Stimulated activated CD8-positive, alpha-beta memory T cell treated with anti-CD3 and anti-CD28 coated beads, Interleukin-4, amount 100 ng/mL, for 24 hours (primary cell): ENCODE data around the gene TMEM179.
"Not testable (repeated sequence)": the region's sequence is repeated elsewhere in the genome, so short reads cannot be mapped to it uniquely, and the experiment has no call there.

Source experiments
- DNase-seq: peaks from one replicate; pipeline ENCODE4 v3.0.0-alpha.2; 2020; ENCODE audit warnings: low read depth

The TMEM179 gene

GRCh38 chr14:104586832-104587620 lies 17.5 kb downstream of the TMEM179 start:
- DNase-seq, result no peak

- no peak for DNase-seq
Measured at GRCh38 chr14:104585966-104586697, 18.4 kb downstream of the TMEM179 start.

DNA sequence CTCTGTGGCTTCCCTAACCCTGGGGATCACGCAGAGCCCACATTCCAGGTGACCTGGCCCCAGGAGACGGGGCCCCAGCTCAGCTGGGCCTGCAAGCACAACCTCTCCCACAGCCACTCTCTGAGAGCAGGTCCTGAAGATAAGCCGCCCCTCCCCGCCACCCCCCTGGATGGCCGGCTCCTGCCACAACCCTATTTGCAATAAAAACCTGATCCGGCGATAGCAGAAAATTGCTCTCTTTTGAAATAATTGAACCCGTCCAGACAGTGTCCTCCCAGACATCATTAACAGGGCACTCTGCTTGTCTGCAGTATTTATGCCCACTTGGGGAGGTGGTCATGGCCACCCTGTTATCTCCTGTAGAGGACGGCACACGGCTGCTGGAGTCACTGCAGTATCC lies 20.0 kb downstream of the TMEM179 start:
- no peak for DNase-seq

DNA sequence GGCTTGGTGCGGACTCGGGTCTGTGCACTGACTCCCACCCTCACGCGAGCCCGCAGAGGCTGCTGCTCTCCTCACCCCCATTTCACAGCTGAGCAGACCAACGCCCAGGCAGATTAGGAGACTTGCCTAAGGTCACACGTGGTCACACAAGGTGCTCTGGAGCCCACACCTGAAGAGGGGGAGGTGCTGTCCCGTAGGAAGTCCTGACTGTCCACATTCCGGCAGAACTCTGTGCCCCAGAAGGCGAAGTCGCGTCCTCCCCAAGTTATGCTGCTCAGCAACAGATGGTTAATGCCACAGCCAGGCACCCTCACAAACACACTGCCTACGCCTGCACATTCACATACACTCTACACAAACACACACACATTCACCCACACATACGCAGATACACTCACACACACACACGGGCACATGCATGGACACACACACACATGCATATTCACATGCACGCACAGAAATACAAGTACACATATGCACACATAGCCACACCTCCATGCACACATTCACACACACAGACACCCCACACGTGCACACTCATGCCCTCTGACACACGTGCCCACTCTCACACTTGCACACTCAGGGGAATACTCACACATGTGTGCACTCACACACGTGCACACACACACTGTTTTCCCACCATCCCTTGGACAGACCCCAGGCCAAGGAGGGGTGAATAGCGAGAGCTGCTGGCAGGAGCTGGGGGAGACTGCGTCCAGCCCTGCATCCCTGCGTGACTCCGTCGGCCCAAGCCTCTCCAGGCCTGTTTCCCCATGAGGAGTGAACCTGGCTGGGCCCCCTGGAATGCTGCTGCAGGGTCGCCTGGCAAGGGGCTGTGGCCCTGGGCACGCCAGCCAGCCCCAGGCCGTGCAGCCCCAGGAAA lies 20.9 kb downstream of the TMEM179 start:
- DNase-seq, result no peak

- DNase-seq, result no peak
Measured at GRCh38 chr14:104582662-104583061, 21.9 kb downstream of the TMEM179 start.

DNA sequence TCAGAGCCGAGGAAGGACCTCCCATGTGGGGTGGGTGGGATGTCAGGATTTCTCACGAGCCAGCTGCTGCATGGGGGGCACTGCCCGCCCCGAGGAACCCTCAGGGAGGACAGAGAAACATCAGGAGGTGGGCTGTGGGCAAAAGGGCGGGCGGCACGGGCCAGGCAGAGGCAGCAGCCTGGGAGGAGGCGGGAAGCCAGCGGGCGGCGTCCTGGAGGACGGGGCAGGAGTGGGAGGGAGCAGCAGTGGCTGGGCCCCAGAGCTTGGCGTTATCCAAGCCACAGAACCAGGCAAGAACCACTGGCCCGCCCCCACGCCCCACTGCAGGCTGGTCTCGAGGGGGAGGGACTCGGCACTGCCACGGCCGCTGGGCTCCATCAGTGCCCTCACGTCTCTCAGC lies 22.6 kb downstream of the TMEM179 start:
- no peak for DNase-seq

DNA sequence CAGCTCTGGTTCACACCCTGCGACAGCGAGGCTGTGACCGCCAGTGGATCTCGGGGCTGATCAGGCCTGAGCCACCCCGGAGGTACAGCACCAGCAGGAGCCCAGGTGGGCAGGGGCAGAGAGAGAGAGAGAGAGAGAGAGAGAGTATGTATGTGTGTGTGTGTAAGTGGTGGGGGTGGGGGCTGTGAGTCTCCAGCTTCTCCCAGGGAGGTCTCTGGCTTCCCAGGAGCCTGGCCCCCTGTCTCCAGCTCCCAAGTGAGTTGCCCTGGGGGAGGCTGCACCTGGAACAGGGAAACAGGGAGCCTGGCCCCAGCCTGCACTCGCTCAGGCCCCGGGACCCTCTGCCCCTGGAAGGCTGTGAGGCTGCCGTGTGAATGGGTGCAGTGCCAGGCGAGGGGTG lies 23.1 kb downstream of the TMEM179 start:
- DNase-seq, result no peak

DNA sequence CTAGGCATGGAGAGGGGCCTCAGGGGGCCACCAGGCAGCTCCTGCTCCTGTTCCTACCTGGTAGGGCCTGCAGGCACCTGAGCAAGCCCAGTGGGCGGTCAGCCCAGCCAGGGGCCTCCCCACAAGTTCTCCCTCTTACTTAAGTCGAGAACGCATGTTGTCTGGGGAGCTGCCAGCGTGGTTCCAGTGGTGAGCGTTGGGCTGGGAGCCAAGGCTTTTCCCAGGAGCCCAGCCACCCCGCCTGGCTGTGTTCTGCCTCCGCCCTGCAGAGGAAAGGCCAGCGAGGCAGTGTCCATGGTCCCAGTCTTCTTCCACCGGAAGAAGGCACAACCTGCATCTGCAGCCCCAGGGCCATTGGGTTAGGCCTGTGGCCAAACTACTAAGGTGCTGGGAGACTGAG lies 23.6 kb downstream of the TMEM179 start:
- no peak for DNase-seq

DNA sequence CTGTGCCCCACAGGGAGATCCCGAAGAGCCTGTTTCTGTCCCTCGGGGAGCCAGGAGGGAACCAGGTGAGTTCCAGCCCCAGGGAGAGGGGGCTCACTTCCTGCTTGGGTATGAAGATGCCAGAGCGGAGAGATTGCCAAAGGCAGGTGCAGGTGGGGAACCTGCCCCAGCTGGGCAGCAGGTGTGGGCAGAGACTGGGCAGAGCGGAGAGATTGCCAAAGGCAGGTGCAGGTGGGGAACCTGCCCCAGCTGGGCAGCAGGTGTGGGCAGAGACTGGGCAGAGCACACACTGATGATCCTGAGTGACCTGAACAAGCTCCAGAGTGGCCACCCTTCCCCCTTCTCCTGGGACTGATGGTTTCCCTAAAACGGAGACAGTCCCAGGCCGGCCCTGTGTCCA lies 24.6 kb downstream of the TMEM179 start:
- not testable (repeated sequence) for DNase-seq

- no peak for DNase-seq
Measured at GRCh38 chr14:104579507-104579906, 25.1 kb downstream of the TMEM179 start, which contains the start of gene C14orf180. Gene C14orf180 (plus strand): TSS chr14:104579764. CDS start chr14:104586431, 6,667 bp downstream.

DNA sequence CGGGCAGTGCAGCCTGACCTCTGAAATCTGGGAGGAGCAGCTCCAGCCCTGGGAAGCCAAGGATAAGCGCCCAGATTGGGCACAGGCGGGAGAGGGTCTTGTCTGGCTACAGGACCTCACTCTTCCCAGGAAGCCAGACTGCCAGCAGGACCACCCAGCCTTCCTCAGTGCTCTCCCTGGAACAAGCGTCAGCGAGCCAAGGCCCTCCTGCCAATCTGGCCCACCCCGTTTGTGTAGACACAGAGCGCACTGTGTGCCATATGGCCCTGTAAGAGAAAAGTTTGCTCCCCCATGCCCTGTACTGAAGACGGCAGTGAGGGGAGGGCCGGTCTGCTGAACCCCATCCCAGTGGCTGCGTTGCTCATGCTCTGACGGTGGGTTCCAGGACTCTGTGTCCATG lies 26.3 kb downstream of the TMEM179 start:
- DNase-seq, result no peak

GRCh38 chr14:104577847-104578301 lies 26.7 kb downstream of the TMEM179 start:
- no peak for DNase-seq

DNA sequence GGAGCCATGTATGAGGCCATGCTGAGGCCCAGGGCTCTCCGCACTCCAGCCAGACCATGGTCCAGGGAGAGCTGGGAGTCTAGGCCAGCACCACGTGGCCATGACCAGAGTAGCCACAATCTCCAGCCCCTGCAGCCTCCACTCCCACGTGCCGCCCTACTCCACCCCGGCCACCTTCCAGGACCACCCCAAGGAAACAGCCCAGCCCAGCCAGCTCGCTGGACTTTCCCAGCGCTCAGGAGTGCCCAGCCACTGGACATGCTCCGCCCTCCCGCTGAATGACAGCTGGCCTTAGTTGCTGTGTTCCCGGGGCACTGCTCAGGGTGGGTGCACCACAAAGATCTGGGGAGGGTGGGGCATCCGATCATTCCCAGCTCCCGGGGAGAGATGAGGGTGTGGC lies 27.1 kb downstream of the TMEM179 start:
- no peak for DNase-seq

DNA sequence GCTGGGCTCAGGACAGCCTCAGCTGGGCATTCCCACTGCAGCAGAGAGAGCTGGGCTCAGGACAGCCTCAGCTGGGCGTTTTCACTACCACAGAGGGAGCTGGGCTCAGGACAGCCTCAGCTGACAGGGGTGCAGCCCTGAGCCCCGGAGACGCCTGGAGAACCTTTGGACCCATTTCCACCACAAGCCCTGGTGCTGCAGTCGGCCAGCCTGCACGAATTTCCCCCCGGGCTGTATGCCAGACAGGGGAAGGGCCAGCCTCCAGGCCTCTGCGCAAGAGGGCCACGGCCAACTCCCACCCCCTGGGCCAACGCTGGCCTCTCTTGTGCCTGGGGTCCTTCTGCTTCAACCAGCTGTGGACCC lies 27.6 kb downstream of the TMEM179 start:
- no peak for DNase-seq

GRCh38 chr14:104576232-104576969 lies 28.2 kb downstream of the TMEM179 start:
- no peak for DNase-seq

DNA sequence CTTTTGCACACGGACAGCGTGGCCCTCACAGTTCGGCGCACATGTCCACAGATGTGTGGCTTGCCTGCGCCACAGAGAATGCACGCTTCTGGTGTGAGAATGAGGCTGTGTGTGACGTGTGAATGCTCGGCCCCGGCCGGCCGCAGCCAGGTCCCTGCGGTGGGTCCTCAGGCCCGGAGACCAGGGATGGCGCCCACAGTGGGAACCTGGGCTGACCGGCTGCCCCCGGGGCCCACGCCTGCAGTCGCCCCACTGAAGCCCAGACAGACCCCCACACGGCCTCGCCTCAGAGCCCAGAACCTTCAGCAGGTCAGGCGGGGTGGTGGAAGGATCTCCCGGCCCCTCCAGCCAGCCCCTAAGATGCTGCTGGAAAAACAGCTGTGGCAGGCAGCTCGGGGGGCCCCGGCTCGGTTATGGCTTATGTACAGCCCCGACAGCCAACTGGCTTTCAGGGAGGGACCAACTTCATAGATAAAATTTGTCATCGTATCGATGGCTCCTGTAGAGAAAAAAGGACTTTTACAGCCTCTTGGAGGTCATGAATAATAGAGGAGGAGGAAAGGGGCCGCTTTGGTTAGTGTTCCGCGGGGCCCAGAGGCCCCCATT lies 29.5 kb downstream of the TMEM179 start:
- DNase-seq, result no peak

- DNase-seq, result no peak
Measured at GRCh38 chr14:104574536-104574935, 30.0 kb downstream of the TMEM179 start.

- DNase-seq, result no peak
Measured at GRCh38 chr14:104573930-104574329, 30.6 kb downstream of the TMEM179 start.

- DNase-seq, result no peak
Measured at GRCh38 chr14:104572668-104573067, 31.9 kb downstream of the TMEM179 start.

GRCh38 chr14:104572024-104572626 lies 32.4 kb downstream of the TMEM179 start:
- DNase-seq, result no peak

DNA sequence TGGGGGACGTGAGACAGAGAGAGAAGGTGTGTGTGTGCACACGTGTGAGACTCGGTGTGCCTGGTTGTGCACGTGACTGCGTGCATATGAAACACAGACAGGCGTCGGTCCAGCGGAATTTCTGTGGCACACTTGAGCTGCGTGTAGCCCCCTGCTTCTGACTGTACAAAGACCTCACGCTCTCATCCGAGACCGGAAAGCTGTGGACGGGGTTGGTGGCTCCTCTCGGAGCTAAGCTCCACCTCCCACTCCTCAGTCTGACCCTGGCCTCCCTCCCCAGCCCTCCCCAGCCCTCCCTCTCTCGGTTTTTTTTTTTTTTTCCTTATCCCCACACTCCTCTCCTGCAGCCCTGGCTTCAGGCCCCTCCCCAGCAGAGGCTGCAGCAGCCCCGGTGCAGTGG lies 33.3 kb downstream of the TMEM179 start:
- DNase-seq, result no peak
